ENCODE results near the gene TMPRSS3.

GRCh38 chr21:42423685-42424084, 27.8 kb upstream of the TMPRSS3 start:
- TF ChIP-seq CTCF (IDR thresholded peaks at IDR 0.05) (no peak), POLR2A (IDR thresholded peaks at IDR 0.05) (no peak)

Measured in heart left ventricle (tissue), 13 donors.